PFSK-1 (cell line): ENCODE data around the gene GTF2A1.

Source experiments
- POLR2AphosphoS5 ChIP-seq: IDR thresholded peaks from 2 replicates; pipeline ENCODE4 v1.6.1; 2012; ENCODE audit warnings: low read depth, mild to moderate bottlenecking, control low read depth, low read length, moderate library complexity
- TF ChIP-seq, protein P1 (sequence below), 2 experiments: IDR thresholded peaks; 2 replicates each; pipeline versions ENCODE4 v1.6.1 to v1.8.0; 2011 to 2012; ENCODE audit warnings: low read depth in 2 of 2, low read length in 2 of 2, control low read depth in 1 of 2, inconsistent platforms in 1 of 2, mild to moderate bottlenecking in 1 of 2, moderate library complexity in 1 of 2; ENCODE audit not compliant: insufficient read depth in 1 of 2

GRCh38 chr14:81187832-81188522, 32.8 kb downstream of the GTF2A1 start:
- TF ChIP-seq, protein P1, sequence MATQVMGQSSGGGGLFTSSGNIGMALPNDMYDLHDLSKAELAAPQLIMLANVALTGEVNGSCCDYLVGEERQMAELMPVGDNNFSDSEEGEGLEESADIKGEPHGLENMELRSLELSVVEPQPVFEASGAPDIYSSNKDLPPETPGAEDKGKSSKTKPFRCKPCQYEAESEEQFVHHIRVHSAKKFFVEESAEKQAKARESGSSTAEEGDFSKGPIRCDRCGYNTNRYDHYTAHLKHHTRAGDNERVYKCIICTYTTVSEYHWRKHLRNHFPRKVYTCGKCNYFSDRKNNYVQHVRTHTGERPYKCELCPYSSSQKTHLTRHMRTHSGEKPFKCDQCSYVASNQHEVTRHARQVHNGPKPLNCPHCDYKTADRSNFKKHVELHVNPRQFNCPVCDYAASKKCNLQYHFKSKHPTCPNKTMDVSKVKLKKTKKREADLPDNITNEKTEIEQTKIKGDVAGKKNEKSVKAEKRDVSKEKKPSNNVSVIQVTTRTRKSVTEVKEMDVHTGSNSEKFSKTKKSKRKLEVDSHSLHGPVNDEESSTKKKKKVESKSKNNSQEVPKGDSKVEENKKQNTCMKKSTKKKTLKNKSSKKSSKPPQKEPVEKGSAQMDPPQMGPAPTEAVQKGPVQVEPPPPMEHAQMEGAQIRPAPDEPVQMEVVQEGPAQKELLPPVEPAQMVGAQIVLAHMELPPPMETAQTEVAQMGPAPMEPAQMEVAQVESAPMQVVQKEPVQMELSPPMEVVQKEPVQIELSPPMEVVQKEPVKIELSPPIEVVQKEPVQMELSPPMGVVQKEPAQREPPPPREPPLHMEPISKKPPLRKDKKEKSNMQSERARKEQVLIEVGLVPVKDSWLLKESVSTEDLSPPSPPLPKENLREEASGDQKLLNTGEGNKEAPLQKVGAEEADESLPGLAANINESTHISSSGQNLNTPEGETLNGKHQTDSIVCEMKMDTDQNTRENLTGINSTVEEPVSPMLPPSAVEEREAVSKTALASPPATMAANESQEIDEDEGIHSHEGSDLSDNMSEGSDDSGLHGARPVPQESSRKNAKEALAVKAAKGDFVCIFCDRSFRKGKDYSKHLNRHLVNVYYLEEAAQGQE (IDR thresholded peaks at IDR 0.05; ENCODE audit: insufficient read depth in 1 of 2, low read depth in 2 of 2, low read length in 2 of 2), result no peak
- no peak for TF ChIP-seq POLR2AphosphoS5
